ENCODE data around the gene FADS3.

The FADS3 gene

GRCh38 chr11:61841636-61842527 lies 49.5 kb downstream of the FADS3 start:
- no peak overlapping the region for H3K4me3 ChIP-seq (ENCODE audit: low read length)
- TF ChIP-seq ZNF274 (IDR thresholded peaks at IDR 0.05; ENCODE audit: low read depth, low read length): no peak

GRCh38 chr11:61840371-61840770 lies 51.0 kb downstream of the FADS3 start:
- TF ChIP-seq ZNF274 (IDR thresholded peaks at IDR 0.05; ENCODE audit: low read depth, low read length): no peak
- no peak overlapping the region for H3K4me3 ChIP-seq (ENCODE audit: low read length)

- no peak for TF ChIP-seq ZNF274 (IDR thresholded peaks at IDR 0.05; ENCODE audit: low read depth, low read length)
- H3K4me3 ChIP-seq (ENCODE audit: low read length): no peak overlapping the region
Observed at GRCh38 chr11:61839742-61840141, 51.6 kb downstream of the FADS3 start.

- TF ChIP-seq ZNF274 (IDR thresholded peaks at IDR 0.05; ENCODE audit: low read depth, low read length): no peak
- no peak overlapping the region for H3K4me3 ChIP-seq (ENCODE audit: low read length)
Observed at GRCh38 chr11:61838921-61839320, 52.4 kb downstream of the FADS3 start.

GRCh38 chr11:61838501-61838900 lies 52.8 kb downstream of the FADS3 start:
- TF ChIP-seq ZNF274 (IDR thresholded peaks at IDR 0.05; ENCODE audit: low read depth, low read length): no peak
- no peak overlapping the region for H3K4me3 ChIP-seq (ENCODE audit: low read length)

- no peak for TF ChIP-seq ZNF274 (IDR thresholded peaks at IDR 0.05; ENCODE audit: low read depth, low read length)
- H3K4me3 ChIP-seq (ENCODE audit: low read length): no peak overlapping the region
Observed at GRCh38 chr11:61837411-61838005, 53.8 kb downstream of the FADS3 start.

- no peak for TF ChIP-seq ZNF274 (IDR thresholded peaks at IDR 0.05; ENCODE audit: low read depth, low read length)
- no peak overlapping the region for H3K4me3 ChIP-seq (ENCODE audit: low read length)
Observed at GRCh38 chr11:61836193-61836592, 55.2 kb downstream of the FADS3 start.

GRCh38 chr11:61834278-61835048 lies 56.9 kb downstream of the FADS3 start:
- peak overlapping the region; percentile 12; the same call in 1 of the 2 replicates for H3K4me3 ChIP-seq (ENCODE audit: low read length)
- no peak for TF ChIP-seq ZNF274 (IDR thresholded peaks at IDR 0.05; ENCODE audit: low read depth, low read length)

GRCh38 chr11:61833926-61834277 lies 57.4 kb downstream of the FADS3 start:
- TF ChIP-seq ZNF274 (IDR thresholded peaks at IDR 0.05; ENCODE audit: low read depth, low read length): no peak
- no peak overlapping the region; the same call in 1 of the 2 replicates for H3K4me3 ChIP-seq (ENCODE audit: low read length)

- TF ChIP-seq ZNF274 (IDR thresholded peaks at IDR 0.05; ENCODE audit: low read depth, low read length): no peak
- H3K4me3 ChIP-seq (ENCODE audit: low read length): no peak overlapping the region
Observed at GRCh38 chr11:61833471-61833870, 57.9 kb downstream of the FADS3 start.

- H3K4me3 ChIP-seq (ENCODE audit: low read length): no peak overlapping the region
- TF ChIP-seq ZNF274 (IDR thresholded peaks at IDR 0.05; ENCODE audit: low read depth, low read length): no peak
Observed at GRCh38 chr11:61832754-61833153, 58.6 kb downstream of the FADS3 start.

- H3K4me3 ChIP-seq (ENCODE audit: low read length): no peak overlapping the region
Observed at GRCh38 chr11:61832207-61832606, 59.1 kb downstream of the FADS3 start.

GRCh38 chr11:61830237-61831105 lies 60.9 kb downstream of the FADS3 start:
- H3K4me3 ChIP-seq (ENCODE audit: low read length): peak overlapping the region; percentile 79
- no peak for TF ChIP-seq ZNF274 (IDR thresholded peaks at IDR 0.05; ENCODE audit: low read depth, low read length)

More at GRCh38 chr11:61832207-61832606, 59.1 kb downstream of the FADS3 start:
- TF ChIP-seq ZNF274 (IDR thresholded peaks at IDR 0.05; ENCODE audit: low read depth, low read length): no peak

GRCh38 chr11:61829806-61830205 lies 61.5 kb downstream of the FADS3 start:
- no peak for TF ChIP-seq ZNF274 (IDR thresholded peaks at IDR 0.05; ENCODE audit: low read depth, low read length)
- H3K4me3 ChIP-seq (ENCODE audit: low read length): peak overlapping the region; percentile 79

Data from GM08714 (cell line).